Retinal pigment epithelial cell (primary cell): ENCODE data around the gene TAF1B.

Source experiments
- DNase-seq: peaks from one replicate; pipeline ENCODE4 v3.0.0-alpha.2; 2010; ENCODE audit warnings: low read depth
- H3K4me3 ChIP-seq: 2 replicates; pipeline ENCODE4 v1.5.1; 2011; ENCODE audit warnings: mild to moderate bottlenecking, low read length, control low read depth, moderate library complexity
- CTCF ChIP-seq: conservative IDR thresholded peaks from 2 replicates; pipeline ENCODE4 v1.5.1; 2011; ENCODE audit warnings: low read depth, low read length, control low read depth, inconsistent platforms

TAF1B gene

GRCh38 chr2:9843229-9844035 is at the start of gene TAF1B:
Gene TAF1B, plus strand, starts transcription at chr2:9843474. Its CDS starts 68 bp downstream, at chr2:9843542.
- DNase-seq = peak; percentile 67
- peak within 1 kb of the TSS; percentile 90 for H3K4me3 ChIP-seq
- TF ChIP-seq CTCF = peak; percentile 29

- no peak for TF ChIP-seq CTCF
- DNase-seq = no peak
- no peak overlapping the region for H3K4me3 ChIP-seq
These were observed 49.2 kb upstream of the TAF1B start for GRCh38 chr2:9793918-9794717.

GRCh38 chr2:9795071-9795470 is 48.2 kb upstream of the TAF1B start:
- no peak for DNase-seq
- no peak for TF ChIP-seq CTCF
- no peak overlapping the region for H3K4me3 ChIP-seq

- DNase-seq = no peak
- peak; percentile 27 for TF ChIP-seq CTCF
- H3K4me3 ChIP-seq = no peak overlapping the region
These were observed 46.9 kb upstream of the TAF1B start for GRCh38 chr2:9796056-9797010.

- DNase-seq = no peak
- no peak for TF ChIP-seq CTCF
- no peak overlapping the region for H3K4me3 ChIP-seq
These were observed 46.2 kb upstream of the TAF1B start for GRCh38 chr2:9797086-9797485.

GRCh38 chr2:9797681-9798556 is 45.4 kb upstream of the TAF1B start:
- no peak for TF ChIP-seq CTCF
- H3K4me3 ChIP-seq = no peak overlapping the region
- no peak for DNase-seq
